Panc1 (cell line): ENCODE data around the gene RHOT2.

Source experiments
- CTCF ChIP-seq: fragments of 450-650 bp; IDR thresholded peaks from 2 replicates; pipeline ENCODE4 v1.5.1; 2017; ENCODE audit warnings: mild to moderate bottlenecking
- POLR2AphosphoS5 ChIP-seq: IDR thresholded peaks from 2 replicates; pipeline ENCODE4 v1.6.1; 2012; ENCODE audit warnings: mild to moderate bottlenecking, low read depth, low read length, moderate library complexity

GRCh38 chr16:711548-712320 is 43.8 kb downstream of the RHOT2 start:
- TF ChIP-seq POLR2AphosphoS5, result peak; percentile 7; the same call in 1 of the 2 replicates
- TF ChIP-seq CTCF, result peak; percentile 98
